Measurements from ENCODE around the gene STK17A. TPM values are rescaled to one million over a fixed set of nuclear protein-coding genes. Genes with fewer than 3 reads are reported as not detected.

STK17A gene
- total RNA-seq, 2 donors from 2014 or later, result 16.0 to 30.6 TPM

- Histone ChIP-seq H3K36me3 (peaks cover 8% of the 10 kb centered on the region), H3K9me3 (no peaks in the 10 kb centered on the region), H3K27me3 (no peaks in the 10 kb centered on the region), H3K9ac (ENCODE audit: low read depth in 2 of 2, low read length in 2 of 2) (no peak overlapping the region), H3K27ac (peak overlapping the region; percentile 34), H3K4me3 (no peak overlapping the region), H3K4me1 (no peaks in the 10 kb centered on the region)
- no peak for DNase-seq
- intact Hi-C loops (cut with DNase I), result no loop called here
- TF ChIP-seq CTCF (IDR thresholded peaks at IDR 0.05), result no peak
These were observed 54.4 kb downstream of the STK17A start for GRCh38 chr7:43637114-43637806.

- intact Hi-C loops (cut with DNase I), result no loop called here
- peak; percentile 60 for DNase-seq
- no peaks in the 10 kb centered on the region for H3K9me3 ChIP-seq
- H3K4me3 ChIP-seq, result no peak overlapping the region
- no peak for TF ChIP-seq CTCF (IDR thresholded peaks at IDR 0.05)
- peaks cover 8% of the 10 kb centered on the region for H3K36me3 ChIP-seq
- H3K27me3 ChIP-seq, result no peaks in the 10 kb centered on the region
- no peaks in the 10 kb centered on the region for H3K4me1 ChIP-seq
- peak overlapping the region; percentile 3 for H3K27ac ChIP-seq
- peak overlapping the region in 1 of 2 donors; percentile 36 for H3K9ac ChIP-seq (ENCODE audit: low read depth in 2 of 2, low read length in 2 of 2)
These were observed 57.1 kb downstream of the STK17A start for GRCh38 chr7:43639858-43640491.

- Histone ChIP-seq H3K27me3 (no peaks in the 10 kb centered on the region), H3K4me3 (no peak overlapping the region), H3K9me3 (no peaks in the 10 kb centered on the region), H3K27ac (peak overlapping the region; percentile 3), H3K9ac (ENCODE audit: low read depth in 2 of 2, low read length in 2 of 2) (no peak overlapping the region), H3K36me3 (peaks cover 8% of the 10 kb centered on the region), H3K4me1 (no peaks in the 10 kb centered on the region)
- intact Hi-C loops (cut with DNase I), result no loop called here
- no peak for DNase-seq
- TF ChIP-seq CTCF (IDR thresholded peaks at IDR 0.05), result no peak
These were observed 57.8 kb downstream of the STK17A start for GRCh38 chr7:43640679-43641078.

- Histone ChIP-seq H3K27me3 (no peaks in the 10 kb centered on the region), H3K27ac (no peak overlapping the region), H3K36me3 (no peaks in the 10 kb centered on the region), H3K9me3 (no peaks in the 10 kb centered on the region), H3K4me3 (no peak overlapping the region), H3K4me1 (peaks cover 5% of the 10 kb centered on the region), H3K9ac (ENCODE audit: low read depth in 2 of 2, low read length in 2 of 2) (no peak overlapping the region)
- intact Hi-C loops (cut with DNase I), result no loop called here
- no peak for DNase-seq
- TF ChIP-seq CTCF (IDR thresholded peaks at IDR 0.05), result no peak
These were observed 60.2 kb downstream of the STK17A start for GRCh38 chr7:43642897-43643630.

- intact Hi-C loops (cut with DNase I), result no loop called here
These were observed 60.9 kb downstream of the STK17A start for GRCh38 chr7:43643846-43644245.

More at GRCh38 chr7:43643846-43644245, 60.9 kb downstream of the STK17A start:
- DNase-seq, result no peak
- H3K27me3 ChIP-seq, result no peaks in the 10 kb centered on the region
- no peak overlapping the region for H3K27ac ChIP-seq
- H3K4me3 ChIP-seq, result no peak overlapping the region
- H3K4me1 ChIP-seq, result peaks cover 5% of the 10 kb centered on the region
- H3K9me3 ChIP-seq, result no peaks in the 10 kb centered on the region
- no peaks in the 10 kb centered on the region for H3K36me3 ChIP-seq
- no peak for TF ChIP-seq CTCF (IDR thresholded peaks at IDR 0.05)
- H3K9ac ChIP-seq (ENCODE audit: low read depth in 2 of 2, low read length in 2 of 2), result no peak overlapping the region

All from colonic mucosa (tissue), 4 donors.